Measurements from ENCODE around the gene IGFBP6. TPM values are rescaled to one million over a fixed set of nuclear protein-coding genes. Genes with fewer than 3 reads are reported as not detected.

IGFBP6 gene
- total RNA-seq, 1 experiment from 2014 or later = 4.2 TPM

DNA sequence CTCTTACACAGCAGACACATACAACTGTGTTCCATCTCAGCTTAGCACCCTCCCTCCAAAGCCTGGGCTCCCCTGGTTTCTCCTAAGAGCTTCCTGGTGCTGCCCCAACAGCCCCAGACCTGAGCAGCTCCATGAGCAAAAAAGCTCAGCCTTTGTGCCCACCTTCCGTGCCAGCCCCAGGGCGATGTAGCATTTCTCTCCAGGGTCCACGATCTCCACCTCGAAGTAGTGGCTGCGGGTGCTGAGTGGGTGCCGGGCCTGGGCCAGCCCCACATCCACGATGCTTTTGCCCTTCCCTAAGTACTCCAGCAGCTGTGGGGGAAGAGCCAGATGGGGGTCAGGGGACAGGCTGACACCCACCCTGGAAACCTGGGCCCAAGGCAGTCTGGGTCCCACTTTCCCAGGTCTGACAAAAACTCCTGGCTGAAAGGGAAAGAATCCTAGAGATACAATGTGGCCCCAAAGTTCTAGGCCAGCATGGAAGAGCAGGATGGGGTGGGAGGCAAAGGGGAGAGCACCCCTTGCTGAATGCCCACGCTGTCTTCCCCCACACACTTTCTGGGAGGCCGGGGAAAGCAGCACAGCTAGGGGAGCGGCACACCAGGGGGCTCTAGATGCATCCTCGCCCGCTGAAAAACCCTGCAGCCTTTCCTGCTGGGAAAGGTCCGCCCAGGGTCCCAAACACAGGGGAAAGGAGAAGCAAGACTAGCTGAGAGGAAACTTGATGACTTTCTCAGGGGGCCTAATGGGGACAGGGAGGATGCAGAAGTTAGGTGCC, 29.3 kb upstream of the IGFBP6 start:
- TF ChIP-seq, protein P1, sequence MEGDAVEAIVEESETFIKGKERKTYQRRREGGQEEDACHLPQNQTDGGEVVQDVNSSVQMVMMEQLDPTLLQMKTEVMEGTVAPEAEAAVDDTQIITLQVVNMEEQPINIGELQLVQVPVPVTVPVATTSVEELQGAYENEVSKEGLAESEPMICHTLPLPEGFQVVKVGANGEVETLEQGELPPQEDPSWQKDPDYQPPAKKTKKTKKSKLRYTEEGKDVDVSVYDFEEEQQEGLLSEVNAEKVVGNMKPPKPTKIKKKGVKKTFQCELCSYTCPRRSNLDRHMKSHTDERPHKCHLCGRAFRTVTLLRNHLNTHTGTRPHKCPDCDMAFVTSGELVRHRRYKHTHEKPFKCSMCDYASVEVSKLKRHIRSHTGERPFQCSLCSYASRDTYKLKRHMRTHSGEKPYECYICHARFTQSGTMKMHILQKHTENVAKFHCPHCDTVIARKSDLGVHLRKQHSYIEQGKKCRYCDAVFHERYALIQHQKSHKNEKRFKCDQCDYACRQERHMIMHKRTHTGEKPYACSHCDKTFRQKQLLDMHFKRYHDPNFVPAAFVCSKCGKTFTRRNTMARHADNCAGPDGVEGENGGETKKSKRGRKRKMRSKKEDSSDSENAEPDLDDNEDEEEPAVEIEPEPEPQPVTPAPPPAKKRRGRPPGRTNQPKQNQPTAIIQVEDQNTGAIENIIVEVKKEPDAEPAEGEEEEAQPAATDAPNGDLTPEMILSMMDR (conservative IDR thresholded peaks at IDR 0.05) = no peak
- no peak overlapping the region; a peak in 1 of 5 replicates for H3K4me3 Mint-ChIP-seq

More for the DNA sequence above, 29.3 kb upstream of the IGFBP6 start:
- H3K27ac Mint-ChIP-seq = peak overlapping the region in 2 of 3 experiments; percentile 25 to 28; a peak in 2 of 7 replicates
- H3K4ac ChIP-seq (ENCODE audit: low read depth, low read length) = no peak overlapping the region
- peaks cover 46% of the 10 kb centered on the region in 2 experiments for H3K4me1 Mint-ChIP-seq
- H2AFZ ChIP-seq (ENCODE audit: low read length) = no peak overlapping the region
- peaks cover 2% of the 10 kb centered on the region; the same call in 1 of the 2 replicates for H3K27me3 ChIP-seq (ENCODE audit: insufficient read depth, low read length)
- H3K18ac ChIP-seq (ENCODE audit: insufficient read length, low read depth, low read length) = no peak overlapping the region
- DNase-seq = no peak
- no peaks in the 10 kb centered on the region for H3K9me3 Mint-ChIP-seq
- H3K9ac ChIP-seq (ENCODE audit: extremely low read depth, insufficient read length, low read length) = no peak overlapping the region
- H2AK5ac ChIP-seq (ENCODE audit: insufficient read length, low read length) = no peak overlapping the region
- H3K4me2 ChIP-seq (ENCODE audit: insufficient read depth, insufficient read length, low read length) = no peak overlapping the region
- H3K27ac ChIP-seq (ENCODE audit: insufficient read length, low read depth, low read length) = no peak overlapping the region
- H4K20me1 ChIP-seq (ENCODE audit: control insufficient read depth, insufficient read depth, insufficient read length) = no peaks in the 10 kb centered on the region
- H3K4me1 ChIP-seq (ENCODE audit: insufficient read depth, low read length) = peaks cover 3% of the 10 kb centered on the region; the same call in 1 of the 2 replicates
- H3K9me3 ChIP-seq (ENCODE audit: control insufficient read depth, low read depth, low read length) = no peaks in the 10 kb centered on the region
- no peak overlapping the region for H3T11ph ChIP-seq (ENCODE audit: low read length)
- H4K5ac ChIP-seq (ENCODE audit: insufficient read length, low read depth, low read length) = no peak overlapping the region
- no peaks in the 10 kb centered on the region for H3K79me1 ChIP-seq (ENCODE audit: insufficient read depth, low read depth, low read length, poor library complexity, severe bottlenecking)
- no peak overlapping the region for H4K8ac ChIP-seq (replicated peaks; ENCODE audit: insufficient read length, low read depth, low read length)
- no peaks in the 10 kb centered on the region for H3K23me2 ChIP-seq (ENCODE audit: insufficient read length, low read depth, low read length, poor library complexity, severe bottlenecking)
- H3K27me3 Mint-ChIP-seq (ENCODE audit: low read depth) = peaks cover 11% of the 10 kb centered on the region
- WGBS (ENCODE audit: extremely low coverage, insufficient read length, low lambda C conversion rate) = no CpG with 5 or more reads among the region's 13 CpGs
- H3K56ac ChIP-seq (ENCODE audit: insufficient read length, low read depth, low read length) = no peak overlapping the region
- H3K23ac ChIP-seq (ENCODE audit: insufficient read length, low read depth, low read length) = no peak overlapping the region
- peaks cover 3 to 15% (median 9%) of the 10 kb centered on the region in 3 experiments for H3K36me3 Mint-ChIP-seq (ENCODE audit: insufficient read depth in 1 of 3, low read depth in 3 of 3)
- no peak overlapping the region for H2BK120ac ChIP-seq (ENCODE audit: low read depth, low read length, poor library complexity, severe bottlenecking)
- no peak overlapping the region for H2BK12ac ChIP-seq (ENCODE audit: insufficient read length, low read depth, low read length)
- no peak overlapping the region for H4K91ac ChIP-seq (ENCODE audit: insufficient read length, low read depth, low read length)
- H3K79me2 ChIP-seq (ENCODE audit: insufficient read depth, low read length) = no peaks in the 10 kb centered on the region
- no peak overlapping the region for H2BK20ac ChIP-seq (ENCODE audit: low read depth, low read length, poor library complexity, severe bottlenecking)
- no peak overlapping the region for H2BK15ac ChIP-seq (ENCODE audit: low read depth, low read length)
- no peak overlapping the region for H2BK5ac ChIP-seq (ENCODE audit: insufficient read length, low read length)
- H3K14ac ChIP-seq (ENCODE audit: insufficient read depth, low read length) = no peak overlapping the region; the same call in 1 of the 2 replicates
